GM12878 (cell line): ENCODE measurements around the gene ILF2. TPM values are rescaled to one million over a fixed set of nuclear protein-coding genes. Genes with fewer than 3 reads are reported as not detected.
A peak's percentile ranks its signal among the peaks of the same experiment; 100 is the strongest.

ENCODE experiments used
- ATAC-seq: fragments of 200-7000 bp; cut with Tn5 transposase; 3 replicates; pipeline ENCODE4 v1.9.1; 2020; ENCODE audit warnings: mild to moderate bottlenecking, moderate library complexity
- BruUV-seq: library from RNA; stranded (reverse); fragments of 400-500 nt; replicated peaks from 2 replicates; lab custom pipeline; 2021; lab: Mats Ljungman, UMichigan
- CTCF ChIA-PET: fragments of 300-600 bp; sonication (Branson Sonifier 250); formaldehyde crosslinking; extraction: SDS; loops from one replicate; lab custom pipeline; 2021; ENCODE audit warnings: inconsistent platforms; lab: Yijun Ruan, JAX
- POLR2A ChIA-PET: fragments of 350-600 bp; formaldehyde crosslinking; extraction: SDS; loops from one replicate; lab custom pipeline; 2021; ENCODE audit warnings: inconsistent platforms; lab: Charles Lee
- RAD21 ChIA-PET: fragments of 300-600 bp; sonication (Branson Sonifier 250); formaldehyde crosslinking; loops from one replicate; lab custom pipeline; 2023; ENCODE audit warnings: antibody characterized with exemption; ENCODE audit not compliant: unreplicated experiment; lab: Charles Lee
- SMC1A ChIA-PET: fragments of 300-600 bp; sonication (Branson Sonifier 250); formaldehyde crosslinking; loops from one replicate; lab custom pipeline; 2023; ENCODE audit not compliant: unreplicated experiment, uncharacterized antibody; lab: Charles Lee
- DNase-seq: peaks from one replicate; pipeline ENCODE4 v3.0.0-alpha.2; 2011; ENCODE audit warnings: low read depth, low spot score
- FAIRE-seq: peaks from 3 replicates; lab custom pipeline; 2011; peaks lifted over from hg19 to GRCh38; lab: Jason Lieb, UNC
- H2AFZ ChIP-seq: 2 replicates; pipeline ENCODE4 v1.6.0; 2011; ENCODE audit warnings: low read depth, low read length, control low read depth; ENCODE audit not compliant: control insufficient read depth
- H3K27ac ChIP-seq: 2 replicates; pipeline ENCODE4 v1.5.1; 2011; ENCODE audit warnings: control low read depth; ENCODE audit not compliant: control insufficient read depth, insufficient read depth
- H3K27me3 ChIP-seq, 2 experiments: replicated peaks in 1 of 2; 2 replicates each; pipeline versions ENCODE4 v1.6.0 to v1.6.1; 2011; ENCODE audit warnings: low read length in 1 of 2; ENCODE audit not compliant: control insufficient read depth in 2 of 2, insufficient read depth in 2 of 2
- H3K36me3 ChIP-seq, 2 experiments: 2 replicates each; pipeline ENCODE4 v1.5.1; 2011; ENCODE audit warnings: low read length in 1 of 2; ENCODE audit not compliant: control insufficient read depth in 2 of 2, insufficient read depth in 2 of 2
- H3K4me1 ChIP-seq: 2 replicates; pipeline ENCODE4 v1.6.1; 2011; ENCODE audit warnings: mild to moderate bottlenecking, low read length, moderate library complexity, mixed read lengths; ENCODE audit not compliant: control insufficient read depth, insufficient read depth
- H3K4me2 ChIP-seq: 2 replicates; pipeline ENCODE4 v1.6.0; 2011; ENCODE audit warnings: control low read depth; ENCODE audit not compliant: control insufficient read depth, insufficient read depth
- H3K4me3 ChIP-seq: fragments of 200-600 bp; sonication (generic); 2 replicates; pipeline ENCODE4 v1.5.1; 2016
- H3K79me2 ChIP-seq: 2 replicates; pipeline ENCODE4 v1.6.0; 2011; ENCODE audit warnings: low read length; ENCODE audit not compliant: control insufficient read depth, insufficient read depth
- H3K9ac ChIP-seq: 2 replicates; pipeline ENCODE4 v1.8.0; 2011; ENCODE audit warnings: low read length, control low read depth, mixed read lengths; ENCODE audit not compliant: control insufficient read depth, insufficient read depth
- H3K9me3 ChIP-seq: replicated peaks from 3 replicates; pipeline ENCODE4 v1.5.1; 2011; ENCODE audit warnings: mild to moderate bottlenecking, low read length; ENCODE audit not compliant: control insufficient read depth, insufficient read depth
- H4K20me1 ChIP-seq: 2 replicates; pipeline ENCODE4 v1.6.0; 2011; ENCODE audit not compliant: control insufficient read depth, insufficient read depth
- BCL11A ChIP-seq: IDR thresholded peaks from 2 replicates; pipeline ENCODE4 v1.6.1; 2011; ENCODE audit warnings: low read depth, low read length
- IKZF2 ChIP-seq, 2 experiments: fragments of 450-650 bp; IDR thresholded peaks; 2 replicates each; pipeline ENCODE4 v1.6.1; 2017; ENCODE audit warnings: mild to moderate bottlenecking in 2 of 2, moderate library complexity in 2 of 2
- MEF2A ChIP-seq: IDR thresholded peaks from 2 replicates; pipeline ENCODE4 v1.6.1; 2011; ENCODE audit warnings: low read depth, mild to moderate bottlenecking, low read length, moderate library complexity; ENCODE audit not compliant: insufficient read depth
- MTA3 ChIP-seq: IDR thresholded peaks from 2 replicates; pipeline ENCODE4 v1.6.1; 2012; ENCODE audit warnings: low read length, inconsistent platforms, borderline replicate concordance
- MYC ChIP-seq: IDR thresholded peaks from 2 replicates; pipeline ENCODE4 v1.6.1; 2011; ENCODE audit warnings: mild to moderate bottlenecking, low read length, moderate library complexity, inconsistent platforms; ENCODE audit not compliant: insufficient read depth, insufficient replicate concordance, insufficient read length, severe bottlenecking
- PML ChIP-seq: IDR thresholded peaks from 2 replicates; pipeline ENCODE4 v1.6.1; 2012; ENCODE audit warnings: low read length, inconsistent platforms
- POLR2A ChIP-seq: IDR thresholded peaks from 2 replicates; pipeline ENCODE4 v1.6.1; 2011; ENCODE audit warnings: low read depth, mild to moderate bottlenecking, low read length
- POU2F2 ChIP-seq: IDR thresholded peaks from 3 replicates; pipeline ENCODE4 v1.6.1; 2011; ENCODE audit warnings: low read depth, mild to moderate bottlenecking, low read length, borderline replicate concordance
- RELA ChIP-seq: fragments of 450-650 bp; IDR thresholded peaks from 2 replicates; pipeline ENCODE4 v1.8.0; 2014; ENCODE audit warnings: borderline replicate concordance; ENCODE audit not compliant: partially characterized antibody
- SMARCA5 ChIP-seq: fragments of 450-650 bp; IDR thresholded peaks from 2 replicates; pipeline ENCODE4 v1.6.1; 2017; ENCODE audit warnings: mild to moderate bottlenecking
- STAT1 ChIP-seq: fragments of 450-650 bp; conservative IDR thresholded peaks from 2 replicates; pipeline ENCODE4 v1.6.1; 2014; ENCODE audit warnings: antibody characterized with exemption, mild to moderate bottlenecking
- TARDBP ChIP-seq: IDR thresholded peaks from 2 replicates; pipeline ENCODE4 v1.6.1; 2016; ENCODE audit warnings: borderline replicate concordance
- YY1 ChIP-seq: IDR thresholded peaks from 2 replicates; pipeline ENCODE4 v1.6.1; 2011; ENCODE audit warnings: low read depth, mild to moderate bottlenecking, low read length
- WGBS: methylation state at CpG from one replicate; pipeline ENCODE4 v1.1.6; 2016; ENCODE audit warnings: low lambda C conversion rate; ENCODE audit not compliant: insufficient replicate concordance, insufficient coverage; ENCODE audit errors: missing lambda C conversion rate; 5-methylcytosine and 5-hydroxymethylcytosine counted together
- in situ Hi-C: fragments of 300-500 bp; cut with MboI; formaldehyde crosslinking; loops from 9 replicates; pipeline ENCODE4 v1.14.3; 2018; ENCODE audit warnings: mixed read lengths
- intact Hi-C: fragments of 100-400 bp; cut with micrococcal nuclease; formaldehyde crosslinking; loops from one replicate; pipeline ENCODE4 v1.14.2; 2022; ENCODE audit not compliant: unreplicated experiment
- polyA plus RNA-seq, 11 experiments: library from polyadenylated mRNA; depleted of rRNA in 4 of 11; unstranded in 6 of 11; stranded (reverse) in 5 of 11; fragments of >200 nt; fragmentation: Nextera tagmentation in 4 of 11; fragmentation: Illumina TruSeq in 1 of 11; extraction: Ambion mirVana in 4 of 11; extraction: Trizol in 1 of 11; gene quantifications; 1 replicate in 1 of 11; 2 replicates in 10 of 11; pipeline versions ENCODE4 v1.2.1 to v1.2.3, GENCODE V29; 2011 to 2016; ENCODE audit warnings: inconsistent platforms in 2 of 11, missing spikeins in 2 of 11, low read depth in 1 of 11
- total RNA-seq, 4 experiments: library from RNA; depleted of rRNA in 3 of 4; stranded (reverse); fragments of >200 nt in 3 of 4; fragmentation: Illumina TruSeq in 1 of 4; extraction: Trizol in 1 of 4; gene quantifications; 2 replicates each; pipeline versions ENCODE4 v1.2.1 to v1.2.3, GENCODE V29; 2013 to 2021
- TF ChIP-seq, protein P1 (sequence below): IDR thresholded peaks from 2 replicates; pipeline ENCODE4 v1.6.1; 2011; ENCODE audit warnings: borderline replicate concordance, low read depth, mild to moderate bottlenecking, moderate library complexity, low read length; ENCODE audit not compliant: insufficient read depth, poor library complexity, severe bottlenecking
- TF ChIP-seq, protein P2 (sequence below): fragments of 450-650 bp; formaldehyde crosslinking; IDR thresholded peaks from 2 replicates; pipeline ENCODE4 v1.5.0; 2022; ENCODE audit warnings: mild to moderate bottlenecking, missing genetic modification characterization
- TF ChIP-seq, protein P3 (sequence below): fragments of 450-650 bp; IDR thresholded peaks from 2 replicates; pipeline ENCODE4 v1.6.1; 2018; ENCODE audit warnings: borderline replicate concordance, mild to moderate bottlenecking; ENCODE audit not compliant: partially characterized antibody

ILF2 gene
- total and polyA plus RNA-seq, 10 of the 15 experiments (the other 5 are each of a cell fraction or from before 2014, with no cell fraction given), result 261 to 520 (median 449) TPM

DNA sequence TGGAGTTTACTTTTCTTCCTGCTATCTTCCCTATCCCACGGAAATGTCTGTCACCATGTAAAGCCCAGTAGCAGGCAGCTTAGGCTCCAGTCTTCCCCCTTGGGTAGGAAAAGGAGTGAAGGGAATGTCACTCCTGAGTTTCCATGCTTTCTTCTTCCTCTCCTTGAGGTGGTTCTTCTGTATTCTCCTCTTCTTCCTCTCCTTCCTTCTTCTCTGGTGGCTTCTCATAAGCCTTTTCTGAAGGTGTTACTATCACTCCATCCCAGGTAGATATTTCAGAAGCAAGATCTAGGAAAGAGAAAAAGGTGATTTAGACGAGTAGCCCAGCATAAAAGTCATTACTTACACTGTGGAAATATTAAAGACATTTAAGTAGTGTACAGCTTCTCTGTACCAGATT is 8.5 kb downstream of the ILF2 start (continued):
- TF ChIP-seq IKZF2 (IDR thresholded peaks at IDR 0.05), result no peak
- no peak for TF ChIP-seq MYC
- TF ChIP-seq, protein P1, sequence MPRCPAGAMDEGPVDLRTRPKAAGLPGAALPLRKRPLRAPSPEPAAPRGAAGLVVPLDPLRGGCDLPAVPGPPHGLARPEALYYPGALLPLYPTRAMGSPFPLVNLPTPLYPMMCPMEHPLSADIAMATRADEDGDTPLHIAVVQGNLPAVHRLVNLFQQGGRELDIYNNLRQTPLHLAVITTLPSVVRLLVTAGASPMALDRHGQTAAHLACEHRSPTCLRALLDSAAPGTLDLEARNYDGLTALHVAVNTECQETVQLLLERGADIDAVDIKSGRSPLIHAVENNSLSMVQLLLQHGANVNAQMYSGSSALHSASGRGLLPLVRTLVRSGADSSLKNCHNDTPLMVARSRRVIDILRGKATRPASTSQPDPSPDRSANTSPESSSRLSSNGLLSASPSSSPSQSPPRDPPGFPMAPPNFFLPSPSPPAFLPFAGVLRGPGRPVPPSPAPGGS, result no peak
- TF ChIP-seq, protein P2, sequence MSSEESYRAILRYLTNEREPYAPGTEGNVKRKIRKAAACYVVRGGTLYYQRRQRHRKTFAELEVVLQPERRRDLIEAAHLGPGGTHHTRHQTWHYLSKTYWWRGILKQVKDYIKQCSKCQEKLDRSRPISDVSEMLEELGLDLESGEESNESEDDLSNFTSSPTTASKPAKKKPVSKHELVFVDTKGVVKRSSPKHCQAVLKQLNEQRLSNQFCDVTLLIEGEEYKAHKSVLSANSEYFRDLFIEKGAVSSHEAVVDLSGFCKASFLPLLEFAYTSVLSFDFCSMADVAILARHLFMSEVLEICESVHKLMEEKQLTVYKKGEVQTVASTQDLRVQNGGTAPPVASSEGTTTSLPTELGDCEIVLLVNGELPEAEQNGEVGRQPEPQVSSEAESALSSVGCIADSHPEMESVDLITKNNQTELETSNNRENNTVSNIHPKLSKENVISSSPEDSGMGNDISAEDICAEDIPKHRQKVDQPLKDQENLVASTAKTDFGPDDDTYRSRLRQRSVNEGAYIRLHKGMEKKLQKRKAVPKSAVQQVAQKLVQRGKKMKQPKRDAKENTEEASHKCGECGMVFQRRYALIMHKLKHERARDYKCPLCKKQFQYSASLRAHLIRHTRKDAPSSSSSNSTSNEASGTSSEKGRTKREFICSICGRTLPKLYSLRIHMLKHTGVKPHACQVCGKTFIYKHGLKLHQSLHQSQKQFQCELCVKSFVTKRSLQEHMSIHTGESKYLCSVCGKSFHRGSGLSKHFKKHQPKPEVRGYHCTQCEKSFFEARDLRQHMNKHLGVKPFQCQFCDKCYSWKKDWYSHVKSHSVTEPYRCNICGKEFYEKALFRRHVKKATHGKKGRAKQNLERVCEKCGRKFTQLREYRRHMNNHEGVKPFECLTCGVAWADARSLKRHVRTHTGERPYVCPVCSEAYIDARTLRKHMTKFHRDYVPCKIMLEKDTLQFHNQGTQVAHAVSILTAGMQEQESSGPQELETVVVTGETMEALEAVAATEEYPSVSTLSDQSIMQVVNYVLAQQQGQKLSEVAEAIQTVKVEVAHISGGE (CRISPR knock-in tag), result no peak
- TF ChIP-seq STAT1, result no peak
- TF ChIP-seq TARDBP, result no peak

DNA sequence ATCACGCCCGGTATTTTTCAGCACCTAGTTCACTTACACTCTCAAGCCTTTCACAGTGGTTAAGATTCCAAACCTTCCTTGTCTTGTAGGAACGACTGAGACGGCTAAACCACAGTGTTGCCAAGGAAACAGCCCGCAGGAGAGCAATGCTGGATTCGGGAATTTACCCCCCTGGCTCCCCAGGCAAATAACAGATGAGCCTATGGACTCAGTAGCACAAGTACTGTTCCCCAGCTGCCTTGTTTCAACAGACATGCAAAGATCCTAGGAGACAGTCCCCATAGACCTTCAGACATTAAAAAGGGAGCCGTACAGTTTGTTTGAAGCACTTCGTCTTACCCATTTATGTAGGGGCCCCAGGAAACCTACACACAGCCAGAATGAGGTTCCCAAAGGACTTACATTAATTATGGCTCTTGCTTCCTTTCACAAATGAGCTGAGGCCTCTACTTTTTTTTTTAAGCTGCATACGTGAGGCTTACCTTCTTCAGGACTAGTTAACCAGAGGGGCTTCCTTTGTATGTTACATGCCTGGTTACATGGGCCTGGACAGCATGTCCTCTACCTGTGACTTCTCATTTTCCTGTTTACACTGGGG is 9.6 kb downstream of the ILF2 start:
- 72% methylated on average over 9 of the region's 9 CpGs for WGBS
- FAIRE-seq (no peak), ATAC-seq (no peak)
- 0 out of 3 replicates have a peak, but pooled peaks have one; percentile 27 for TF ChIP-seq POU2F2
- TF ChIP-seq MEF2A, result no peak
- peak; percentile 58 for TF ChIP-seq POLR2A
- no peak for TF ChIP-seq SMARCA5
- TF ChIP-seq BCL11A, result no peak
- TF ChIP-seq, protein P3, sequence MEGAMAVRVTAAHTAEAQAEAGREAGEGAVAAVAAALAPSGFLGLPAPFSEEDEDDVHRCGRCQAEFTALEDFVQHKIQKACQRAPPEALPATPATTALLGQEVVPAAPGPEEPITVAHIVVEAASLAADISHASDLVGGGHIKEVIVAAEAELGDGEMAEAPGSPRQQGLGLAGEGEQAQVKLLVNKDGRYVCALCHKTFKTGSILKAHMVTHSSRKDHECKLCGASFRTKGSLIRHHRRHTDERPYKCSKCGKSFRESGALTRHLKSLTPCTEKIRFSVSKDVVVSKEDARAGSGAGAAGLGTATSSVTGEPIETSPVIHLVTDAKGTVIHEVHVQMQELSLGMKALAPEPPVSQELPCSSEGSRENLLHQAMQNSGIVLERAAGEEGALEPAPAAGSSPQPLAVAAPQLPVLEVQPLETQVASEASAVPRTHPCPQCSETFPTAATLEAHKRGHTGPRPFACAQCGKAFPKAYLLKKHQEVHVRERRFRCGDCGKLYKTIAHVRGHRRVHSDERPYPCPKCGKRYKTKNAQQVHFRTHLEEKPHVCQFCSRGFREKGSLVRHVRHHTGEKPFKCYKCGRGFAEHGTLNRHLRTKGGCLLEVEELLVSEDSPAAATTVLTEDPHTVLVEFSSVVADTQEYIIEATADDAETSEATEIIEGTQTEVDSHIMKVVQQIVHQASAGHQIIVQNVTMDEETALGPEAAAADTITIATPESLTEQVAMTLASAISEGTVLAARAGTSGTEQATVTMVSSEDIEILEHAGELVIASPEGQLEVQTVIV, result no peak
- TF ChIP-seq YY1, result no peak
- peak; percentile 44; the same call in 1 of the 2 replicates for TF ChIP-seq MTA3
- TF ChIP-seq PML, result peak; percentile 48; the same call in 1 of the 2 replicates
- no peak for TF ChIP-seq RELA

More for the DNA sequence above, 9.6 kb downstream of the ILF2 start:
- H3K27me3 ChIP-seq, result no peaks in the 10 kb centered on the region
- peaks cover 15 to 41% of the 10 kb centered on the region in 2 experiments for H3K36me3 ChIP-seq
- intact Hi-C loops (no loop called here), in situ Hi-C loops (no loop called here)
- RAD21 ChIA-PET, result no interaction called here
- H3K4me2 ChIP-seq, result no peak overlapping the region
- DNase-seq, result no peak
- no peak overlapping the region for H3K27ac ChIP-seq
- no peaks in the 10 kb centered on the region for H3K9me3 ChIP-seq
- no peak overlapping the region for H3K9ac ChIP-seq
- H3K4me3 ChIP-seq, result no peak overlapping the region
- TSS peak; percentile 49 for BruUV-seq
- SMC1A ChIA-PET, result interaction anchor here (0.5 to 4.5 kb wide), 3 partner anchors 69 to 316 kb away, joined by 3 to 24 read pairs (median 4); partner anchors contain the start of gene JTB
- H3K79me2 ChIP-seq, result peaks cover 13% of the 10 kb centered on the region
- H2AFZ ChIP-seq, result no peak overlapping the region
- H4K20me1 ChIP-seq, result no peaks in the 10 kb centered on the region
- H3K4me1 ChIP-seq, result peaks cover 6% of the 10 kb centered on the region; the same call in 1 of the 2 replicates
- CTCF ChIA-PET, result no interaction called here
- POLR2A ChIA-PET, result interaction anchor here (0.8 kb wide), 1 partner anchor 14 kb away, joined by 3 read pairs; no protein-coding TSS in a partner anchor
